GM19467 (cell line): ENCODE measurements around the gene SERP2.

ENCODE experiments used
- ATAC-seq: cut with Tn5 transposase; IDR thresholded peaks from one replicate; pipeline ENCODE4 v1.9.1; 2021; ENCODE audit warnings: mild to moderate bottlenecking, moderate library complexity; ENCODE audit not compliant: unreplicated experiment

Gene SERP2

DNA sequence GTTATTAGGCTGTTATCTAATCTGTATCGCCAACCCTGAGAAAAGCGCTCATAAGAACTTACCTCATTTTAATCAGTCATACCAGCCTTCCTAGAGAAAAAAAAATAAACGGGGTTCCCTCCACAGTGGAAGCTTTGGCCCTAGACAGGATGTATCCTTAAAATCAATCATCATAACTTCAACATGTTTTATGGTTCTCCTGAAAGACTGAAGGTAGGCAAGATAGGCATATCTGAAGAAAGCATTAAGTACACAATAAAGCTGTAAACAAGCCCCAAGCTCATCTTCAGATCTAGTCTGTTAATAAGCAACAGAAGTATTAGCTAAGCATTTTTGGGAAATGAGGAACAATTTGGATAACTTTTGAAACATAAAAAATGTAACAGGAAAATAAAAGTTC is 18.7 kb upstream of the SERP2 start:
- ATAC-seq, result no peak

DNA sequence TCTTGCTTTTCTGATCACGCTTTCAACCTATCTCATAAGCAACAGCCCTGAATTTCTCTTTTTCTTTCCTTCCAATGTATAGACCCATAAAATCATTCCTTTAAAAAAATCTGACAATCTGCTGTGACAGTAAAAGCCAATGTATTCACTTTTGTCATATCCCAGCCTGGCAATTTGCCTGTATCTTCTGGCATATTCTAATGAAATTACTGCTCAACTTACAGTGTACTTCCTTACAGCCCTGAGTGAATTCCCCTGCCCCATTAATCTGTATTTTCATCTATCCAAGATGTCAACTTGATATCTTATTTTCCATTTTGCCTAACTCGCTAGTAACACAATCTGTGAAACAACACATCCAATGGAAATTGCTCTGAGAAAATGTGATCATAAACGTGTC is 18.0 kb upstream of the SERP2 start:
- ATAC-seq, result no peak

DNA sequence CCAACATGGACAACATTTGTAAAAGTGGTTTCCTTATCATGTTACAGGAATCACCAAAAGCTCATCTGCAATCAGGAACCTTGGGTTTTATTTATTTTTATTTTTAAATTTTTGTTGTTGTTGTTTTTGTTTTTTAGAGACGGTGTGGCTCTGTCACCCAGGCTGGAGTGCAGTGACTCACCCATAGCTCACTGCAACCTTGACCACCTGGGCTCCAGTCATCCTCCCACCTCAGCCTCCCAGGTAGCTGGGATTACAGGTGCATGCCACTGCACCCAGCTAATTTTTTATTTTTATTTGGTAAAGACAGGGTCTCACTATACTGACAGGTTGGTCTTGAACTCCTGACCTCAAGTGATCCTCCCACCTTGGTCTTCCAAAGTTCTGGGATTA is 13.6 kb upstream of the SERP2 start:
- ATAC-seq, result no peak

DNA sequence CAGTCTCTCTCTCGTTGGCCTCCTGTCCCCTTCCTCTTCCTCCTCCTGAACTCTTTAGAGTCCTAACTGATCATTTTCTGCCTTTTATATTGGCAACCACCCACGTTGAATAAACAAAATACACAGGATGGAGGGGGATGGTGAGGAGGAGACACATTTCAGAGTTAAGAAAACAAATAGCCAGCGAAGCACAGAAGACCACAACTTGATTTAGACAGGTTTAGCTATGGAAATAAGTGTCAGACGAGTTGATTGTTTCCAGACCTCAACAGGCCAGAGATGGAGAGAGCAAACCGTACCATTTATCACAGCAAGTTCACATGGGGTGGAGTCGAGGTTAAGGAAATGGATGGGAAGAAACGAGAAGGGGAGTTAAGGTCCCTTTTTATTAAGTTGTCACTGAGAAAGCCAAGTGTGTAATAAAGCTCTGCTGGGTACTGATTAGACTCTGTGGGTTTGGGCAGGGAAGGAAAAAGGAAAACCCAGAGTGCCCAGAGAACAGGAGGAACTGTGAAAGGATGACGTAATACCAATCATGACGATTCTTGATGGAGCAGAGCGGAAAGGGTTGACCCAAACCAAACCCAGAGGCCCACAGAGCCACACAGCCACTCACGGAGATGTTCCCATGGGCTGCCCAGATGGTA is 11.1 kb upstream of the SERP2 start:
- no peak for ATAC-seq

DNA sequence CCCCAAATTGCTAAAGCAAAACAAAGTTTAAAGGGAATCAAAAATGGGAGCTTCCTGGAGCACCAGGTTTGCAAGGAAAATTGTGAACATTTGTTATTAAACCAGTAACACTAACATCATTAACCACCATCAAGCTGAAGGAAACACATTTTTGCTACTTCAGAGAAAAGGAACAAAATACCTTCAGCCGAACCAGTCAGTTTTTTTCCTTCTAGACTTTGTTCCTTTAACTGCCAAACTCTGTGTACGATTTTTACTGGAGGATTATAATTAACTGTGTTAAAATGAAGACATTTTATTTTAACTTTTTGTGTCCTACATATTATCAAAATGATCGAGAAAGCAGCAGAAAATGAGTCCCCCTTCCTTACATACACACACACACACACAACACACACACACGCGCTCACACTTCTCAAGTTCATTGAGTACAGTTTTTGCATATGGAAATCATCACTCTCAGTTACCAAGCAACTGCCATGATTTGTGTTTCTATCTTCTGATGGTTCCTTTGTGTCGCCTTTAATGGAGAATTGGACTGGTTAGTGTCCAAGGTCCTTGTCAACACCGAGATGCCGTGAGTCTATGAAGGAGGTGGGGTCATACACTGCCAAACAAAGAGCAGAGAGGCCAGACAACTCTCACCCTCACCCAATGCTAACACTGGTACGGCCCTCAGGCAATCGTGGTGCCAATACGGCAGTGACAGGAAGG is 9.8 kb upstream of the SERP2 start:
- ATAC-seq, result no peak

DNA sequence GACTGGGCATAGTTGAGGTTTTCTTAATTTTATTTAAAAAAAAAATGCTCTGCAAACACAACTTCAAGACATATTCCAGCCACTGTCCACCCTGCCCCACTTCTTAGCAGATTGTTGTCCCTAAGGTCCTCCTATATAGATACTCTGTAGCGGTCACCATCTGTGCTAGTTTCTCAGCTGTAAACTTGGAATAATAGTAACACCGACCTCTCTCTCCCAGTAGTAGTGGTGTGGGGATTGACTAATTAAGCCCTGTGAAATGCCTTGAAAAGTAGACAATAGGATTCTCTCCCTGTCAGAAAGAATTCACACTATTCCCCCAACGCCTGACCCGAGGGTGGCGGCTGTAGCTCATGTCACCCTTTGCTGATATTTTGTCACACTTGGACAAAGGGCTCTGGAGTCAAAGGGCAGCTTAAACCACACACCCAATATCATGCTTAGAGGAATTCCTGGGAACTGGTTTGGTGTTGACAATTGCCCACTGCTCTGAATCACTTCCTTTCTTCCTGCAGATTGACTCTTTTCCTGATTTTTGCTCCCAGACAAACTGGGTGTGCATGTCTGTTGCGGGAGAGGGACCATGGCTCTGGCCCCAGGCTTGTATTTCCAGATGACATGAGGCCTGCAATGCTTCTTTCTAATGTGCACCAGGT is 9.2 kb upstream of the SERP2 start:
- no peak for ATAC-seq

DNA sequence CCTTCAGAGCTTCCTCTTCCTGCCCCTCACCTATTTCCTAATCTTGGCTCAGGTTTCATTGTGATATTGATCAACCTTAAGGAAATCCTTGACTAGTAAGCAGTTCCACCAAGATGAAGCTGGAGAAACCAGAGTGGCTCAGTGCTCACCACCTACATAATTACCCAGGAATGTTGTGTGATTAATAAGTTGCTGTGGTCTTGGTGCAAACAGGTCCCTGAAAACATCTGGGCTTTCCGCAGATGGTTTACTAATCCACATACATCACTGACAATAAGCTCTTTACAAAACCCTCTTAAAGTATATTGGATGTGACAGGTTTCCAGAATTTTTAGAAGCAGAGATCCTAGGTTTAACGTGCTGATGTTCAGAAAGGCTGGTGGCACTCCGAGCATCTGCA is 8.6 kb upstream of the SERP2 start:
- no peak for ATAC-seq

DNA sequence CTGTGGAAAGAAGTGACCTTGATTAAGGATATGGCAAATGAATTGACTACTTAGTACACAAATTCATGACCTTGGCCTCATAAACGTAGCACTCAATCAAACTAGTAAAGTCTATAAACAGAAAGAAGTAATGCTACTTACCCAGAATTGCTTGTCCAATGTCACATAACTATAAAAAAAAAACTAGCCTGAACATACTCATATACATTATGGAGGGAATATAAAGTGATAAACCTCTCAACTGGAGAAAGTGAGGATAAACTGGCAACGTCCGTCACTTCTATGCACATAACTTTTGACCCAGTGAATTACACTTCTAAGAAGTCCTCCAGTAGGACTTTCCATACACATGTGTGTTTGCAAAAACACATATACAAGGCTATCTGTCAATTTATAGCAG is 7.7 kb upstream of the SERP2 start:
- ATAC-seq, result no peak

DNA sequence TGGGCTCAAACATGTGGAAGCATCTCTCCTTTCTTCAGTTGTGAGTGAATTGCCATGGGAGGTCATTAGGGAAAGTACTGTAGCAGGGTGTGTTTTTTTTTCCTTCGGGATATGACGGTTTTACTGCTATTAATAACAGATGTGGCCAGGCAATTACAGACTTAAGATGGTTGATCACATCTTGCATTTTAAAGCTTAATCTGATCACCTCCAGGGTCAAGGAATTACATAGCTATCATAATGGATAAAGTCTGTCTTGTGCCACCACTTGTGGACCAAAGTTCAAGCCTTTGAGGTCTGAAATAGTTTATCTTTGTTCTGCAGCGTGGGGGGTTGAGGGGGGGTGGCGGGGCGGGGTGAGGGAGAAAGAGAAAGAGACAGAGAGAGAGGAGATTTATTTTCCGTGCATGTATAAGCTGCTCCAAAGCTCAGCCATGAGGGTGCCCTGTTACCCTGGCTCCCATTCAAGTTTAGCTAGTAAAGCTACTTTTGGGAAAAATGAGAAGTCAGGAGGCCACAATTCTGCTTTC is 5.5 kb upstream of the SERP2 start:
- ATAC-seq, result no peak

DNA sequence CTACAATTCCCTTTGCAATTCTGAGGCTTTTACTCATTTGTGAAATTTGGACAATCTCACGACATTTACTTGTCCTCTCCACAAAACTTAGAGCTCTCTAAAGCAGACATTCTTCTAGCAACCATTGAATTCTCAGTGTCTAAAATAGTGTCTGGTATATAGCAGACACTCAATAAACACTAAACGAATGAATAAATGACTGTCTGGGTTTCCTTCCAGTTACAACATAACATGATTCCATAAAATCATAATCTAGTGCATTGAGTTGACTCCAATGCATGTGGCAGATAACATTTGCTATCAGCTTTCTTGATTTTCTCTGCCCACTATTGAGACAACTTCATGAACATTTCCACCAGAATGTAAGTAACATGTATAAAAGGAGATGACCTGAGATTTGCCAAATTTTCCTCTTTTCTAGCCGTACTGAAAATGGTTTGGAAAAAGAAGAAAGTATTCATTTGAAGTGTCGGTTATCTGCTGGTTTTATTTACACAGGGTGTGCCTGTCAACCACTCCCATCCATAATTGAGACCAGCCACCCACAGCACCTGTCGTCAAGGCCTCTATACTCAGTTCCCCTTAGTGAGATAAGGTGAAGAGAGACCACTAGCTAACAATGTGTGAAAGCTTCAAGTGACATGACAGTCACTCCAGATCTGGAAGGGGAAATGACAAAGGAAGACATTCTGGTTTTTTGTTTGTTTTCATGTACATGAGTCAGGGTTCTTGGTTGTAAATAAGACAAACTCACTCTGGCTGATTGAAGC is 4.8 kb upstream of the SERP2 start:
- ATAC-seq, result no peak

DNA sequence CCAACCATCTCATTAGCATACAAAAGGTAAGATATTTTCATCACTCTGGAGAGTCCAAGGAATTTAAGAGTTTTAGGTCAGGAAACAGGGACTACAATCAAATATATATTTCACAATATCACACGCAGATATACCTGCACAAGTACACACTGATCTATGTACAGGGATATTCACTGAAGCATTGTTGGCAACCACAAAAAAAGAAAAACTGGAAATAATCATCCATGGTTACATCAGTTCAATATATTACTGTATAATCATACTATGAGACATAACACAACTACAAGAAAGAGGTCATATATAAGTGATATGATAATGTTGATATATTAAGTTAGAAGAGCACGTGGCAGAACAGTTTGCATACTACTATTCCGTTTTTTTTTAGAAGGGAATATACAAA is 2.2 kb upstream of the SERP2 start:
- no peak for ATAC-seq

DNA sequence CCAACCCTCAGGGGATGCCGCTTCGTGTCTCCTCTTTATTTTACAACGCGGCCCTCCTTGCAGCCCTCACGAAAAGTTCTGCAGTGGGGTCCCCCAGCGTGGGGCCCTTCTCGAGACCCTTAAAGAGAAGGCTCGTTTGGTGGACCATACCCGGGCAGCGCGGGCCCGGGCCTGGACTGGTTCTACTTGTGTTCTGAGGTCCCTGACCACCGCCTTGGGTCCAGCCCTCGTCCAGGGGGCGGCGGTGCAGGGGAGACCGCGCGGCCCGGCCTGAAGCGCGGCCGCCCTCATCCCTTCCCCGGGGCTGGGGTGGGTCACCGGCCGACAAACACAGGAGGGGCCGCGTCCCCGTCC is 400 bp upstream of the SERP2 start:
- no peak for ATAC-seq

DNA sequence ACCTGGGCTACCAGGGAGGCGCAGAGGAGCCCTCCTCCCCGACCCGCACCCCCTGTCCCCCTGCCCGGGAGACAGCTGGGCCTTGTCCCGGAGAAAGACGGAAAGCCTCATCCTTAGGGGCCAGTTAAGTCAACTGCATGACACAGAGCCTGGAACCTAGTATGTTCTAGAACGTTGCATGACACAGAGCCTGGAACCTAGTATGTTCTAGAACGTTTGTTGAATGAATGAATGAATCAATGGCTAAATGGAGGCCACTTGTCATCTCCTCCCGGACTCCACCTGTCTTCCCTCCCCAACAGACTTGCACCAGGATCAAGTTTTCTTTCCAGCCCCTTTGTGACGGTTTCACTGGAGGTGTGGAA is 706 bp downstream of the SERP2 start:
- no peak for ATAC-seq

DNA sequence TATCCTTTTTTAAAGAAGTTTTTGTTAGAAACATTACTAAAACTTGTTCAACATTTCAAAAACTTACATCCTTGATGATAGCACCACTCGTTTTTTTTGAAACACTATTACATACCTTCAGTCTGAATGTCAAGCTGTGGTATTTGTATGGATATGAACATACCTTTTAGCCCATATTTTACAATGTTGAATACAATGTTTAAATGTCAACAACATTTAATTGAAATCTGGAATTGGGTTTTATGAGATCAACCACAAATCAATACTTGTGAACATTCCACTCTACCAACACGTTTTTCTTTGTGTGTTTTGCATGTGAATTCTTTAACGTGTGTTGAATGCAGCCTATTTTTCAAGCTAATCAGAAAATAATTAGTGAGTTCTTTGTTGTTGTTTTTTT is 4.7 kb downstream of the SERP2 start:
- no peak for ATAC-seq

DNA sequence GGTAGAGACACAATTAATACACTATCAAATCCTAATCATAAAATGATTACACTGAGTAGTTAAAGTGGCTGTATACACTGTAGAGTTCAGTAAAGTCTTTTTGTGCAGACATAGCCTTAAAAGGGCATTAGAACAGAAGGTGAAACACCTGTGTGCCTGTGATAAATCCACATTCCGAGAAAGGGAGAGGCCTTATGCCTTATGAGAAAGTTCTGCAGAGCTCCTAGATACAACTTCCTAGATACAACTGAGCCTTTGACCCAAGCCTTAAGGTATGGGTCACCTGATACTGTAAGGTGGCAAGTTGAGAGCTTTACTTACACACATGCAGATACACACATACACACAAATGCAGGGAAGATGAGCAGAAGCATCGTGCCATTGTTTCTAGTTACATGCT is 6.3 kb downstream of the SERP2 start:
- ATAC-seq, result no peak

DNA sequence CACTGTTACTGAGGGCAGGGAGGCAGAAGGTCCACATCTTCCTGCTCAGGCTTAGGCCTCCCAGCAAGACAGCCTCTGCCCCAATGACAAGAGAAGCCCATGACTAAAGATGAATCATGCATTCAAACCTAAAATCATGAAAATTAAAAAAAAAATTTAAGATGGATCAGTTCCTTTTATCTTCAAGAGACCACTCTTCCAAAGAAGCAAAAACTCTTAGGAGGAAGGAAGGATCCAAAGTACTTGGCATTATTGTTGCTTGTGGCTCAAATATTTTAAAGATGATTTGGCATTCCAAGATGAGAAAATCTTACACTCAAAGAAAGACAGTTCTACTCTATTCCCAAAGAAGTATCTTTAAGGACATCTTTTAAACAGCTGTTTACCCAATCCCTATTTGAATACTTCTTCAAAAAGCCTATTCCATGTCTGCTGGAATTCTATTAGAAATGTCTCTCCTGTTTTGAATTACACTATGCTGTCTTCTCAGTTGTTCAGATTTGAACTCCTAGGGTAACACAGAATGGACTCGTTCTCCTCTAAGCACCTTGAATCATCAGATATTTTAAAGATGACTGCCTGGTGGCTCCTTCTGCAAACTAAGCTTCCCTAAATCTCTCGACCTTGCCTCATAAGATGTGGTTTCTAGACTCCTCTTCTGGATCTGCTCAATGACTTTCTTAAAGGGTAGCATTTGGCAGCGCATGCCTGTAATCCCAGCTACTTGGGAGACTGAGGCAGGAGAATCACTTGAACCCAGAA is 7.0 kb downstream of the SERP2 start:
- no peak for ATAC-seq

DNA sequence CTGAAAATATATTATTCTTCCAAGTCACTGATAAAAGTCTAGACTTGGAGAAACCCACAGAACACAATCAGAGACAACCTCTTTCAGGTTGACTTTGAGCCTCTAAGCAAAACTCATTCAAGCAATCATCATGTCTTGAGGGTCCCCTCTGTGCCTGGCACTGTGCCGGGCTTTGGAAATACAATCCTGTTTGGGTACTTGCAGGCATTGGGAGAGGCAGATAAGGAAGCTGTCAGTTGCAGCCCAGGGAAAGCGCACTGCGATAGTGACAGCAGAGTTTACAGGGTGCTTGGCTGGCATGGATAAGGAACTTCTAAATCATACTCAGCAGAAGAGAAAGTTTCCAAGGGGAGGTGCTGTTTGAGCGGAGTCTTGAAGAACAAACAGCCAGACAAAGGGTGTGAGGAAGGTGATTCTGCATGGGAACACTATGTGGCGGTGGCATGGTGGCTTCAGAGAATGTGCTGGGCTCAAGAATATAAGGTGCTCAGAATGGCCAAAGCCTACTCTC is 9.1 kb downstream of the SERP2 start:
- ATAC-seq, result no peak

DNA sequence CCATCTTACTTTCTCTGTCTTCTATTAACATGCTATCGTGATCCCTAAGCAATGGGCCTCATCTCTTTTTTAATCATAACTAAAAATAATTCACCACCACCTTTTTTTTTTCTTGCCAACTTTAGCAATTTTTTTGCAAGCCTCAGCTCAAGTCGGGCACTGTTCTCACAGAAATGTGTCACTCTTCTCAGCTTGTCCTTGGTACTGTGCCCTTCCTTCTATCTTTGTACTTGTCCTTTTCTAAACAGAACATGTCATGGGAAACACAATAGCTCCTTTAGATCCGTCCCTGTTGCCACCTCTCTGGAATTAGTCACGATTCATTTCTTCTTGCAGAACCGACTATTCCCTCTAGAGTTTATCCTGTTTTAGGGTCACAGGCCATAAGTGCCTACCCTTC is 10.3 kb downstream of the SERP2 start:
- ATAC-seq, result no peak

DNA sequence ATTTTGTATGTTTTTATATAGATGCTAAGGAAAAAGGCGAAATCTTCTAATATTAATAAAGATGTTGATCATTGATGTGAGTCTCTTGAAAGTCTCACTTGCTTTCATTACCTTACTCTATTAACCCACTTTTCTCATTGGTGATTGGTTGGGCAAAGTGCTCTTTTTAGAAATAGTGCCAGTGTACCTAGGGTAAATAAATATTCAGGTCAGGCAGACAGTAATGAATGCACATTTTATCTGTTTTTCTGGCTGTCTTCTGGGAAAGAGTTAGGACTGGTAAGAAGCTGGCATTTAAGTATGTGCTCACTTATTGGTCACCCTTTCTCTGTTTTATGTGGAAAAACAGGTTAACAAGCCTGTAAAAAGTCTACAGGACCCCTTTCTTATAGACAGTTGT is 11.2 kb downstream of the SERP2 start:
- no peak for ATAC-seq

DNA sequence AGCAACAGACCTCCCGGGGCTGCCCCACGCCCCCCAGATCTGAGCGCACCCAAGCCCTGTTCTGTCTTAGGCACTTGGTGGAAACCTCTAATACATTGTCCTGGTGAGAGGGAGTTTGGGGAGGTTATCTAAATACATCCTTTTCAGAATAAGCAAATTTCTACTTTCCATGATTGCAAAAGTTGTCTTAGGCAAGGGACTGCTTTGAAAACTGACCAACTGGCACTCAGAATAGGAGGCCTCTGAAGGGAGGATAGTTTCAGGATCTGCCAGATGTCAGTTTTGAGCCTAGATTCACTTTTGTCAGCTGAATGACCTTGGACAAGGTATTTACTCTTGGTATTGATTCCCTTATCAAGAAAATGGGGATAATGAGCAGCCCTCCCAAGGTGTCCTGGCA is 11.8 kb downstream of the SERP2 start:
- ATAC-seq, result no peak

DNA sequence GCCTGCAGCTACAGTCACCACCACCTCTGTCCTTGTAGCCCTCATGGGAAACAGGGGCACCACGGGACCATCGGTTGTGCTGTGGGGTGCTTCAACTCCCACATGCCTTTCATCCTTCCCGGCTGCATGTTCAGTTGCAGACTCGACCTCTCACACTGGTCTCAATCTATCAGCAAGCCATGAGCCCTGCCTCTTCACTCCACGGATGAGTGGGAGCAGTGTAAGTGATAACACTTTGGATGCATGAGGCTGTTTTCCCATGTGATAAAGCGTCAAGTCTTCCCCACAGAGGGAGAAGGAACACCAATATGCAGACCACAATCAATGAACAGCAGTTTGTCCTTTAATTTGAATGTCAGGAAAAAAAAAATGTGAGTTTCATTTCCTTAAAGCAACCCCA is 12.2 kb downstream of the SERP2 start:
- no peak for ATAC-seq
